HG03280 (cell line): ENCODE measurements around the gene NAA80.

Source experiments
- ATAC-seq: cut with Tn5 transposase; IDR thresholded peaks from one replicate; pipeline ENCODE4 v1.9.1; 2021; ENCODE audit warnings: mild to moderate bottlenecking, moderate library complexity; ENCODE audit not compliant: unreplicated experiment

NAA80 gene

GRCh38 chr3:50298836-50299637, at the start of gene NAA80, which contains the start of gene HYAL3:
Gene NAA80, minus strand, starts transcription at chr3:50299405. Its CDS starts 1,942 bp downstream, at chr3:50297463.
Gene HYAL3, minus strand, starts transcription at chr3:50299405. Its CDS starts 3,803 bp downstream, at chr3:50295602.
- peak; percentile 83 for ATAC-seq

- ATAC-seq, result no peak
These were observed 48.1 kb upstream of the NAA80 start for GRCh38 chr3:50347187-50347813.

GRCh38 chr3:50345586-50346234, 46.5 kb upstream of the NAA80 start, which contains the start of gene ZMYND10:
Gene ZMYND10, minus strand, starts transcription at chr3:50345732. Its CDS starts 153 bp downstream, at chr3:50345579.
- ATAC-seq, result no peak

- ATAC-seq, result no peak
These were observed 45.8 kb upstream of the NAA80 start for GRCh38 chr3:50345008-50345407.

GRCh38 chr3:50342813-50343633, 43.8 kb upstream of the NAA80 start:
- ATAC-seq, result no peak

GRCh38 chr3:50341996-50342650, 42.9 kb upstream of the NAA80 start:
- ATAC-seq, result no peak

- ATAC-seq, result no peak
These were observed 42.3 kb upstream of the NAA80 start for GRCh38 chr3:50341537-50341936.

GRCh38 chr3:50340448-50341329, 41.5 kb upstream of the NAA80 start, which contains the start of gene RASSF1:
Gene RASSF1, minus strand, starts transcription at chr3:50340836. Its CDS starts 31 bp downstream, at chr3:50340805.
- ATAC-seq, result no peak

GRCh38 chr3:50340147-50340447, 40.9 kb upstream of the NAA80 start:
- ATAC-seq, result no peak

GRCh38 chr3:50339485-50340146, 40.4 kb upstream of the NAA80 start:
- no peak for ATAC-seq

GRCh38 chr3:50338965-50339364, 39.8 kb upstream of the NAA80 start:
- ATAC-seq, result no peak

- ATAC-seq, result peak; percentile 80
These were observed 38.1 kb upstream of the NAA80 start for GRCh38 chr3:50337175-50337861.

GRCh38 chr3:50336452-50337174, 37.4 kb upstream of the NAA80 start:
- peak; percentile 34 for ATAC-seq

- ATAC-seq, result no peak
These were observed 35.3 kb upstream of the NAA80 start for GRCh38 chr3:50334339-50335075.

- no peak for ATAC-seq
These were observed 34.6 kb upstream of the NAA80 start for GRCh38 chr3:50333744-50334328.

- no peak for ATAC-seq
These were observed 32.2 kb upstream of the NAA80 start for GRCh38 chr3:50331364-50331907.
